HEK293 (cell line): Measurements from ENCODE around the gene PARPBP.

Experiments
- CTCF ChIA-PET: fragments of 350-600 bp; formaldehyde crosslinking; extraction: SDS; loops from one replicate; lab custom pipeline; 2021; ENCODE audit warnings: antibody characterized with exemption; lab: Yijun Ruan, JAX
- POLR2A ChIA-PET: fragments of 300-600 bp; formaldehyde crosslinking; extraction: SDS; loops from one replicate; lab custom pipeline; 2020; ENCODE audit warnings: antibody characterized with exemption, inconsistent platforms; lab: Yijun Ruan, JAX
- H3K27ac ChIP-seq: fragments of 200-500 bp; sonication (Bioruptor generic); 2 replicates; pipeline ENCODE4 v1.5.1; 2014; ENCODE audit warnings: low read depth, low read length, control low read depth, inconsistent platforms; ENCODE audit errors: extremely low read depth
- H3K36me3 ChIP-seq, 2 experiments: fragments of 200-500 bp in 1 of 2; sonication (Bioruptor generic) in 1 of 2; 1 replicate in 1 of 2; 2 replicates in 1 of 2; pipeline ENCODE4 v1.5.1; 2014 to 2017; ENCODE audit warnings: inconsistent platforms in 2 of 2, low read length in 2 of 2; ENCODE audit not compliant: control insufficient read depth in 2 of 2, insufficient read depth in 1 of 2
- H3K4me1 ChIP-seq: fragments of 200-500 bp; sonication (Bioruptor generic); 2 replicates; pipeline ENCODE4 v1.5.1; 2014; ENCODE audit warnings: mild to moderate bottlenecking, low read length, inconsistent platforms; ENCODE audit not compliant: control insufficient read depth, insufficient read depth
- H3K4me3 ChIP-seq: 2 replicates; pipeline ENCODE4 v1.5.1; 2011; ENCODE audit warnings: low read depth, mild to moderate bottlenecking, control low read depth, low read length, moderate library complexity
- H3K9me3 ChIP-seq: fragments of 200-500 bp; sonication (Bioruptor generic); 2 replicates; pipeline ENCODE4 v1.5.1; 2014; ENCODE audit warnings: low read depth, low read length, inconsistent platforms; ENCODE audit not compliant: control insufficient read depth, insufficient read depth
- GLIS1 ChIP-seq: fragments of 450-650 bp; formaldehyde crosslinking; IDR thresholded peaks from 2 replicates; pipeline ENCODE4 v1.5.1; 2016; ENCODE audit warnings: missing biosample characterization, missing genetic modification characterization
- IKZF3 ChIP-seq: fragments of 450-650 bp; IDR thresholded peaks from 2 replicates; pipeline ENCODE4 v1.5.0; 2018; ENCODE audit warnings: missing biosample characterization, mild to moderate bottlenecking, missing genetic modification characterization, moderate library complexity
- ZBTB1 ChIP-seq: fragments of 450-650 bp; formaldehyde crosslinking; IDR thresholded peaks from 2 replicates; pipeline ENCODE4 v1.5.1; 2016; ENCODE audit warnings: missing biosample characterization, missing genetic modification characterization
- ZBTB17 ChIP-seq: fragments of 450-650 bp; formaldehyde crosslinking; IDR thresholded peaks from 2 replicates; pipeline ENCODE4 v1.5.1; 2016; ENCODE audit warnings: missing biosample characterization, missing genetic modification characterization
- ZEB2 ChIP-seq: fragments of 450-650 bp; formaldehyde crosslinking; IDR thresholded peaks from 2 replicates; pipeline ENCODE4 v1.5.1; 2016; ENCODE audit warnings: missing biosample characterization, missing genetic modification characterization
- ZFHX2 ChIP-seq: fragments of 450-650 bp; formaldehyde crosslinking; conservative IDR thresholded peaks from 2 replicates; pipeline ENCODE4 v1.5.1; 2016; ENCODE audit warnings: missing biosample characterization, missing genetic modification characterization
- ZFP3 ChIP-seq: fragments of 450-650 bp; formaldehyde crosslinking; IDR thresholded peaks from 2 replicates; pipeline ENCODE4 v1.5.1; 2016; ENCODE audit warnings: low read depth, missing biosample characterization, missing genetic modification characterization
- ZNF148 ChIP-seq: fragments of 450-650 bp; formaldehyde crosslinking; IDR thresholded peaks from 2 replicates; pipeline ENCODE4 v1.5.0; 2017; ENCODE audit warnings: missing biosample characterization, missing genetic modification characterization, borderline replicate concordance
- ZNF214 ChIP-seq: fragments of 450-650 bp; formaldehyde crosslinking; IDR thresholded peaks from 2 replicates; pipeline ENCODE4 v1.5.1; 2017; ENCODE audit warnings: missing biosample characterization, mild to moderate bottlenecking, missing genetic modification characterization, borderline replicate concordance
- ZNF221 ChIP-seq: fragments of 450-650 bp; formaldehyde crosslinking; IDR thresholded peaks from 2 replicates; pipeline ENCODE4 v1.5.1; 2017; ENCODE audit warnings: missing biosample characterization, missing genetic modification characterization, borderline replicate concordance
- ZNF24 ChIP-seq: fragments of 450-650 bp; formaldehyde crosslinking; IDR thresholded peaks from 2 replicates; pipeline ENCODE4 v1.5.1; 2016; ENCODE audit warnings: missing biosample characterization, missing genetic modification characterization
- ZNF280D ChIP-seq: fragments of 450-650 bp; formaldehyde crosslinking; IDR thresholded peaks from 2 replicates; pipeline ENCODE4 v1.5.1; 2016; ENCODE audit warnings: missing biosample characterization, missing genetic modification characterization
- ZNF311 ChIP-seq: fragments of 450-650 bp; formaldehyde crosslinking; IDR thresholded peaks from 2 replicates; pipeline ENCODE4 v1.5.1; 2017; ENCODE audit warnings: missing biosample characterization, missing genetic modification characterization, borderline replicate concordance
- ZNF324 ChIP-seq: fragments of 450-650 bp; formaldehyde crosslinking; IDR thresholded peaks from 2 replicates; pipeline ENCODE4 v1.5.1; 2016; ENCODE audit warnings: missing biosample characterization, missing genetic modification characterization
- ZNF488 ChIP-seq: fragments of 450-650 bp; formaldehyde crosslinking; IDR thresholded peaks from 2 replicates; pipeline ENCODE4 v1.5.1; 2016; ENCODE audit warnings: missing biosample characterization, missing genetic modification characterization
- ZNF510 ChIP-seq: fragments of 450-650 bp; formaldehyde crosslinking; IDR thresholded peaks from 2 replicates; pipeline ENCODE4 v1.5.1; 2018; ENCODE audit warnings: mild to moderate bottlenecking, missing genetic modification characterization, missing biosample characterization; ENCODE audit not compliant: insufficient replicate concordance
- ZNF548 ChIP-seq: fragments of 450-650 bp; formaldehyde crosslinking; IDR thresholded peaks from 2 replicates; pipeline ENCODE4 v1.5.1; 2016; ENCODE audit warnings: missing biosample characterization, missing genetic modification characterization
- ZNF549 ChIP-seq: fragments of 450-650 bp; IDR thresholded peaks from 2 replicates; pipeline ENCODE4 v1.5.1; 2018; ENCODE audit warnings: missing biosample characterization, missing genetic modification characterization, mild to moderate bottlenecking, inconsistent platforms, moderate library complexity
- ZNF621 ChIP-seq: fragments of 450-650 bp; formaldehyde crosslinking; IDR thresholded peaks from 2 replicates; pipeline ENCODE4 v1.5.1; 2017; ENCODE audit warnings: missing biosample characterization, missing genetic modification characterization
- ZNF664 ChIP-seq: fragments of 450-650 bp; formaldehyde crosslinking; IDR thresholded peaks from 2 replicates; pipeline ENCODE4 v1.5.1; 2016; ENCODE audit warnings: missing biosample characterization, missing genetic modification characterization
- ZNF704 ChIP-seq: fragments of 450-650 bp; formaldehyde crosslinking; IDR thresholded peaks from 2 replicates; pipeline ENCODE4 v1.5.1; 2016; ENCODE audit warnings: missing biosample characterization, missing genetic modification characterization
- ZNF768 ChIP-seq: fragments of 450-650 bp; formaldehyde crosslinking; IDR thresholded peaks from 2 replicates; pipeline ENCODE4 v1.5.1; 2018; ENCODE audit warnings: missing biosample characterization, mild to moderate bottlenecking, missing genetic modification characterization
- ZNF830 ChIP-seq: fragments of 450-650 bp; IDR thresholded peaks from 2 replicates; pipeline ENCODE4 v1.5.0; 2018; ENCODE audit warnings: missing biosample characterization, missing genetic modification characterization, low read depth, mild to moderate bottlenecking, moderate library complexity
- ZNF843 ChIP-seq: fragments of 450-650 bp; formaldehyde crosslinking; IDR thresholded peaks from 2 replicates; pipeline ENCODE4 v1.5.1; 2016; ENCODE audit warnings: missing biosample characterization, missing genetic modification characterization
- ZSCAN18 ChIP-seq: fragments of 450-650 bp; formaldehyde crosslinking; IDR thresholded peaks from 2 replicates; pipeline ENCODE4 v1.5.1; 2016; ENCODE audit warnings: missing biosample characterization, missing genetic modification characterization

PARPBP gene

GRCh38 chr12:102227954-102228353 is 108.0 kb downstream of the PARPBP start:
- CTCF ChIA-PET, result interaction anchor here (1.2 kb wide), 1 partner anchor 14 kb away, joined by 3 read pairs; no protein-coding TSS in a partner anchor
- POLR2A ChIA-PET, result no interaction called here
- TF ChIP-seq ZNF768 (tag by site-specific recombination) (no peak), ZNF24 (tag by site-specific recombination) (no peak)

GRCh38 chr12:102232036-102232435 is 112.1 kb downstream of the PARPBP start:
- H3K27ac ChIP-seq, result no peak overlapping the region

More at GRCh38 chr12:102227954-102228353, 108.0 kb downstream of the PARPBP start:
- no peaks in the 10 kb centered on the region for H3K36me3 ChIP-seq
- H3K9me3 ChIP-seq, result no peaks in the 10 kb centered on the region
- H3K4me3 ChIP-seq, result no peak overlapping the region
- H3K4me1 ChIP-seq, result no peaks in the 10 kb centered on the region
- no peak overlapping the region for H3K27ac ChIP-seq

GRCh38 chr12:102232446-102232845 is 112.5 kb downstream of the PARPBP start:
- H3K4me3 ChIP-seq, result no peak overlapping the region
- POLR2A ChIA-PET, result no interaction called here
- TF ChIP-seq ZNF830 (tag by site-specific recombination), result no peak
- TF ChIP-seq ZNF148, result no peak
- no peak for TF ChIP-seq ZNF280D
- no peak for TF ChIP-seq ZNF311 (tag by site-specific recombination)
- TF ChIP-seq ZEB2, result no peak
- no peak for TF ChIP-seq ZBTB17 (tag by site-specific recombination)
- TF ChIP-seq ZNF704 (tag by site-specific recombination), result no peak
- TF ChIP-seq ZNF548 (tag by site-specific recombination), result no peak
- TF ChIP-seq ZNF549 (tag by site-specific recombination), result no peak
- no peak for TF ChIP-seq ZSCAN18 (tag by site-specific recombination)
- TF ChIP-seq ZNF488, result no peak
- TF ChIP-seq, all 188 proteins: peak for 0
- no peaks in the 10 kb centered on the region for H3K4me1 ChIP-seq
- CTCF ChIA-PET, result interaction anchor here (0.7 kb wide), 1 partner anchor 704 kb away, joined by 3 read pairs; no protein-coding TSS in a partner anchor
- H3K36me3 ChIP-seq, result no peaks in the 10 kb centered on the region
- H3K9me3 ChIP-seq, result no peaks in the 10 kb centered on the region
- no peak overlapping the region for H3K27ac ChIP-seq

More at GRCh38 chr12:102232036-102232435, 112.1 kb downstream of the PARPBP start:
- TF ChIP-seq ZNF664 (tag by site-specific recombination), result no peak
- no peak for TF ChIP-seq ZNF843 (tag by site-specific recombination)
- no peak for TF ChIP-seq ZNF510 (tag by site-specific recombination)
- TF ChIP-seq GLIS1, result no peak
- TF ChIP-seq ZFP3 (tag by site-specific recombination), result no peak
- TF ChIP-seq ZBTB1, result no peak
- no peak for TF ChIP-seq ZNF221 (tag by site-specific recombination)
- no peak for TF ChIP-seq IKZF3 (tag by site-specific recombination)
- TF ChIP-seq ZNF324 (tag by site-specific recombination), result no peak
- TF ChIP-seq ZFHX2 (tag by site-specific recombination), result no peak
- TF ChIP-seq ZNF214 (tag by site-specific recombination), result no peak
- TF ChIP-seq ZNF621 (tag by site-specific recombination), result no peak
- Histone ChIP-seq H3K36me3 (no peaks in the 10 kb centered on the region), H3K4me1 (no peaks in the 10 kb centered on the region), H3K9me3 (no peaks in the 10 kb centered on the region), H3K4me3 (no peak overlapping the region)
- ChIA-PET POLR2A (no interaction called here), CTCF (interaction anchor here (0.7 kb wide), 1 partner anchor 704 kb away, joined by 3 read pairs; no protein-coding TSS in a partner anchor)
